CD14-positive monocyte (primary cell): Measurements from ENCODE around the gene KLK12. TPM values are rescaled to one million over a fixed set of nuclear protein-coding genes. Genes with fewer than 3 reads are reported as not detected.

Experiments used
- DNase-seq, 3 donors: peaks; one replicate each; pipeline ENCODE4 v3.0.0-alpha.2; 2011 to 2022
- H2AFZ ChIP-seq: 2 replicates; pipeline ENCODE4 v1.6.0; 2012; ENCODE audit warnings: mild to moderate bottlenecking, low read depth, low read length, inconsistent platforms; ENCODE audit not compliant: insufficient read depth, poor library complexity, severe bottlenecking
- H3K27ac ChIP-seq, 2 donors: 1 replicate in 1 of 2; 2 replicates in 1 of 2; pipeline ENCODE4 v1.5.1; 2012 to 2013; ENCODE audit warnings: low read length in 2 of 2, control low read depth in 1 of 2, inconsistent platforms in 1 of 2, low read depth in 1 of 2, mild to moderate bottlenecking in 1 of 2
- H3K27me3 ChIP-seq, 2 donors: one replicate each; pipeline versions ENCODE4 v1.6.0 to v1.6.1; 2011 to 2013; ENCODE audit warnings: low read length in 2 of 2; ENCODE audit not compliant: control insufficient read depth in 2 of 2, insufficient read depth in 2 of 2
- H3K36me3 ChIP-seq, 2 donors: replicated peaks in 1 of 2; 1 replicate in 1 of 2; 2 replicates in 1 of 2; pipeline versions ENCODE4 v1.5.1 to v1.6.1; 2012 to 2013; ENCODE audit warnings: low read length in 2 of 2, control low read depth in 1 of 2, inconsistent platforms in 1 of 2, mild to moderate bottlenecking in 1 of 2; ENCODE audit not compliant: insufficient read depth in 2 of 2, control insufficient read depth in 1 of 2
- H3K4me1 ChIP-seq, 2 donors: 1 replicate in 1 of 2; 2 replicates in 1 of 2; pipeline versions ENCODE4 v1.5.1 to v1.6.1; 2012 to 2013; ENCODE audit warnings: low read length in 2 of 2, control low read depth in 1 of 2, inconsistent platforms in 1 of 2, mild to moderate bottlenecking in 1 of 2, moderate library complexity in 1 of 2; ENCODE audit not compliant: insufficient read depth in 2 of 2, control insufficient read depth in 1 of 2
- H3K4me2 ChIP-seq: replicated peaks from 2 replicates; pipeline ENCODE3; 2012; ENCODE audit warnings: low read length, moderate library complexity, mild to moderate bottlenecking; ENCODE audit not compliant: poor library complexity, severe bottlenecking; ENCODE audit errors: extremely low read depth
- H3K4me3 ChIP-seq, 3 experiments: fragments of 200-600 bp in 1 of 3; sonication (generic) in 1 of 3; replicated peaks in 1 of 3; 1 replicate in 2 of 3; 2 replicates in 1 of 3; pipeline ENCODE4 v1.5.1; 2011 to 2013; ENCODE audit warnings: low read length in 3 of 3, mild to moderate bottlenecking in 3 of 3, control low read depth in 2 of 3, low read depth in 2 of 3, inconsistent platforms in 1 of 3, moderate library complexity in 1 of 3
- H3K79me2 ChIP-seq: 2 replicates; pipeline ENCODE4 v1.6.0; 2012; ENCODE audit warnings: mild to moderate bottlenecking, control low read depth, inconsistent platforms, low read length, moderate library complexity; ENCODE audit not compliant: insufficient read depth
- H3K9ac ChIP-seq: 2 replicates; pipeline ENCODE4 v1.6.0; 2017; ENCODE audit warnings: low read length, mild to moderate bottlenecking; ENCODE audit not compliant: insufficient read depth, poor library complexity, severe bottlenecking
- H3K9me3 ChIP-seq, 2 donors: replicated peaks in 1 of 2; 1 replicate in 1 of 2; 2 replicates in 1 of 2; pipeline versions ENCODE4 v1.5.1 to v1.6.1; 2012 to 2013; ENCODE audit warnings: low read length in 2 of 2, control low read depth in 1 of 2; ENCODE audit not compliant: control insufficient read depth in 1 of 2, insufficient read depth in 1 of 2
- H4K20me1 ChIP-seq: 2 replicates; pipeline ENCODE4 v1.6.0; 2012; ENCODE audit warnings: mild to moderate bottlenecking, low read length, control low read depth, moderate library complexity; ENCODE audit not compliant: insufficient read depth
- H3K27ac Mint-ChIP-seq, 7 donors: one replicate each; pipeline ENCODE4 v1.8.0; 2020; ENCODE audit warnings: mild to moderate bottlenecking in 7 of 7, mixed read lengths in 7 of 7, moderate library complexity in 6 of 7, inconsistent platforms in 2 of 7
- H3K27me3 Mint-ChIP-seq, 3 donors: one replicate each; pipeline ENCODE4 v1.8.0; 2021 to 2022; ENCODE audit warnings: low read depth in 3 of 3, mild to moderate bottlenecking in 3 of 3, mixed read lengths in 3 of 3, moderate library complexity in 3 of 3, inconsistent platforms in 1 of 3
- H3K36me3 Mint-ChIP-seq, 2 donors: one replicate each; pipeline ENCODE4 v1.8.0; 2020; ENCODE audit warnings: mixed read lengths in 2 of 2, inconsistent platforms in 1 of 2, mild to moderate bottlenecking in 1 of 2
- H3K4me1 Mint-ChIP-seq: one replicate; pipeline ENCODE4 v1.8.0; 2020; ENCODE audit warnings: mild to moderate bottlenecking, mixed read lengths
- H3K4me3 Mint-ChIP-seq, 2 donors: one replicate each; pipeline ENCODE4 v1.8.0; 2020; ENCODE audit warnings: mild to moderate bottlenecking in 2 of 2, mixed read lengths in 2 of 2, moderate library complexity in 1 of 2
- H3K9me3 Mint-ChIP-seq, 7 donors: one replicate each; pipeline ENCODE4 v1.8.0; 2020 to 2022; ENCODE audit warnings: mixed read lengths in 7 of 7, mild to moderate bottlenecking in 6 of 7, moderate library complexity in 6 of 7, inconsistent platforms in 2 of 7
- WGBS: methylation state at CpG from one replicate; pipeline ENCODE4 v1.1.5; 2013; ENCODE audit warnings: missing lambda C conversion rate; ENCODE audit not compliant: insufficient coverage; 5-methylcytosine and 5-hydroxymethylcytosine counted together
- intact Hi-C, 2 donors: fragments of 100-400 bp; cut with micrococcal nuclease; formaldehyde crosslinking; loops; one replicate each; pipeline versions ENCODE4 v1.15.0 to v1.15.1; 2023
- polyA plus RNA-seq, 3 donors: library from polyadenylated mRNA; depleted of rRNA in 1 of 3; unstranded in 2 of 3; stranded (reverse) in 1 of 3; fragments of 300-500 nt in 2 of 3; fragments of >200 nt in 1 of 3; fragmentation: Illumina TruSeq in 2 of 3; gene quantifications; 1 replicate in 2 of 3; 2 replicates in 1 of 3; pipeline ENCODE4 v1.2.3, GENCODE V29; 2012 to 2021
- TF ChIP-seq, protein P1 (sequence below): fragments of 200-600 bp; IDR thresholded peaks from one replicate; pipeline ENCODE4 v1.8.0; 2022; ENCODE audit warnings: antibody characterized with exemption, mild to moderate bottlenecking

Gene KLK12
- polyA plus RNA-seq, 3 donors = not detected

DNA sequence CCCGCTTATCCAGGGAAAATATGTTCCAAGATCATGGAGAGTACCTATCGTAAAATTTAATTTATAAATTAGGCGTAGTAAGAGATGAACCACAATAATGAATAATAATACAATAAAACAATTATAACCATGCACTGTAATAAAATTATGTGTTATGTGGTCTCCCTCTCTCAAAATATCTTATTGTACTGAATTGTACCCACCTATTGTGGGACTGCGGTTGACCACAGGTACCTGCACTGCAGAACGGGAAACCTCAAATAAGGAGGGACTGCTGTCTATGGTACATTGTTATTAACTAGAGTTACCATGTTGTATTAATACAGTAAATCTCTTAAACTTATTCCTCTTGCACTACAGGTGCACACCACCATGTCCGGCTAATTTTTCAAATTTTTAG lies 5.3 kb upstream of the KLK12 start:
- TF ChIP-seq, protein P1, sequence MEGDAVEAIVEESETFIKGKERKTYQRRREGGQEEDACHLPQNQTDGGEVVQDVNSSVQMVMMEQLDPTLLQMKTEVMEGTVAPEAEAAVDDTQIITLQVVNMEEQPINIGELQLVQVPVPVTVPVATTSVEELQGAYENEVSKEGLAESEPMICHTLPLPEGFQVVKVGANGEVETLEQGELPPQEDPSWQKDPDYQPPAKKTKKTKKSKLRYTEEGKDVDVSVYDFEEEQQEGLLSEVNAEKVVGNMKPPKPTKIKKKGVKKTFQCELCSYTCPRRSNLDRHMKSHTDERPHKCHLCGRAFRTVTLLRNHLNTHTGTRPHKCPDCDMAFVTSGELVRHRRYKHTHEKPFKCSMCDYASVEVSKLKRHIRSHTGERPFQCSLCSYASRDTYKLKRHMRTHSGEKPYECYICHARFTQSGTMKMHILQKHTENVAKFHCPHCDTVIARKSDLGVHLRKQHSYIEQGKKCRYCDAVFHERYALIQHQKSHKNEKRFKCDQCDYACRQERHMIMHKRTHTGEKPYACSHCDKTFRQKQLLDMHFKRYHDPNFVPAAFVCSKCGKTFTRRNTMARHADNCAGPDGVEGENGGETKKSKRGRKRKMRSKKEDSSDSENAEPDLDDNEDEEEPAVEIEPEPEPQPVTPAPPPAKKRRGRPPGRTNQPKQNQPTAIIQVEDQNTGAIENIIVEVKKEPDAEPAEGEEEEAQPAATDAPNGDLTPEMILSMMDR = no peak
- no peak overlapping the region for H3K27ac Mint-ChIP-seq
- Histone ChIP-seq H3K9ac (no peak overlapping the region), H3K36me3 (no peaks in the 10 kb centered on the region), H3K4me3 (no peak overlapping the region), H3K79me2 (no peaks in the 10 kb centered on the region), H4K20me1 (no peaks in the 10 kb centered on the region), H3K4me2 (no peak overlapping the region), H3K9me3 (no peaks in the 10 kb centered on the region), H3K4me1 (no peaks in the 10 kb centered on the region), H3K27me3 (no peaks in the 10 kb centered on the region), H2AFZ (no peak overlapping the region), H3K27ac (no peak overlapping the region)
- no peak for DNase-seq
- WGBS = no CpG with 5 or more reads among the region's 6 CpGs
- H3K9me3 Mint-ChIP-seq = peaks cover 0 to 13% (median 0%) of the 10 kb centered on the region in 7 donors
- no peaks in the 10 kb centered on the region for H3K36me3 Mint-ChIP-seq
- H3K4me1 Mint-ChIP-seq = no peaks in the 10 kb centered on the region
- intact Hi-C loops = no loop called here
- peaks cover 6 to 14% (median 7%) of the 10 kb centered on the region in 3 donors for H3K27me3 Mint-ChIP-seq
- H3K4me3 Mint-ChIP-seq = no peak overlapping the region

DNA sequence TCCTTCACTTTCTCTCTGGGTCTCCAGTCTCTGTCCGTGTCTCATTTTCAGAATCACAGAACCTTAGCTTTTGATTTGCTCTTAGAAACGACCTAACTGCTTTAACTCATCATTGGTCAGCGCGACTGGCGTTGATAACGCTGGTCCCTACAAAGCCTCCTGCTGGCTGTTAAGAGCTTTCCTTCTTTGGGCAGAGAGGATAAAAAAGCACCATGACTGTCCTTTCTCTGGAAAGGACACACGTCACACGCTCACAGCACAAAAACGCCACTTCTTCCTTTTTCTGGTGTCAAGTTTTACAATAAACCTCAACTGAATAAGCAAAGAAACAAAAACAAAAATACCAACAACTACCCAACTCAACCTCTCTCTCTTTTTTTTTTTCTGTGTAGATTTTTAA lies 1.7 kb upstream of the KLK12 start:
- H3K36me3 Mint-ChIP-seq = no peaks in the 10 kb centered on the region
- 64% methylated on average over 8 of the region's 9 CpGs for WGBS
- intact Hi-C loops = no loop called here
- no peak overlapping the region for H3K9ac ChIP-seq
- peaks cover 8 to 20% (median 9%) of the 10 kb centered on the region in 3 donors for H3K27me3 Mint-ChIP-seq
- peaks cover 0 to 5% (median 0%) of the 10 kb centered on the region in 7 donors for H3K9me3 Mint-ChIP-seq
- H3K27ac ChIP-seq = no peak overlapping the region
- H3K9me3 ChIP-seq = no peaks in the 10 kb centered on the region
- DNase-seq = no peak
- H3K4me1 Mint-ChIP-seq = no peaks in the 10 kb centered on the region
- no peak overlapping the region for H3K4me3 Mint-ChIP-seq
- no peaks in the 10 kb centered on the region for H3K79me2 ChIP-seq
- H3K36me3 ChIP-seq = no peaks in the 10 kb centered on the region
- no peaks in the 10 kb centered on the region for H4K20me1 ChIP-seq
- H3K4me1 ChIP-seq = no peaks in the 10 kb centered on the region
- no peak overlapping the region for H3K27ac Mint-ChIP-seq
- no peak overlapping the region for H3K4me3 ChIP-seq
- TF ChIP-seq, protein P1 = no peak
- no peak overlapping the region for H2AFZ ChIP-seq
- H3K27me3 ChIP-seq = no peaks in the 10 kb centered on the region
- H3K4me2 ChIP-seq = no peak overlapping the region
